Vagina (tissue), 2 donors: Measurements from ENCODE around the gene SNED1. TPM values are rescaled to one million over a fixed set of nuclear protein-coding genes. Genes with fewer than 3 reads are reported as not detected.
A peak's percentile ranks its signal among the peaks of the same experiment; 100 is the strongest.

ENCODE experiments used
- DNase-seq, 2 donors: peaks; one replicate each; pipeline ENCODE4 v3.0.0-alpha.2; 2017; ENCODE audit errors: extremely low spot score in 2 of 2
- H3K27ac ChIP-seq: fragments of 200-600 bp; sonication (generic); one replicate; pipeline ENCODE4 v1.5.1; 2019
- H3K27me3 ChIP-seq: fragments of 200-600 bp; sonication (generic); one replicate; pipeline ENCODE4 v1.5.1; 2019
- H3K36me3 ChIP-seq, 2 donors: fragments of 200-600 bp; sonication (generic); one replicate each; pipeline ENCODE4 v1.5.1; 2017 to 2019
- H3K4me1 ChIP-seq: fragments of 200-600 bp; sonication (generic); one replicate; pipeline ENCODE4 v1.5.1; 2019
- H3K4me3 ChIP-seq, 2 donors: fragments of 200-600 bp; sonication (generic); 1 replicate in 1 of 2; 2 replicates in 1 of 2; pipeline ENCODE4 v1.5.1; 2016 to 2019
- H3K9me3 ChIP-seq: fragments of 200-600 bp; sonication (generic); one replicate; pipeline ENCODE4 v1.5.1; 2019
- CTCF ChIP-seq, 3 experiments: fragments of 450-650 bp in 2 of 3; fragments of 200-600 bp in 1 of 3; sonication (generic) in 1 of 3; IDR thresholded peaks; one replicate each; pipeline ENCODE4 v1.5.1; 2017 to 2019; ENCODE audit warnings: antibody characterized with exemption in 3 of 3, mild to moderate bottlenecking in 2 of 3, moderate library complexity in 2 of 3
- POLR2A ChIP-seq, 2 donors: fragments of 450-650 bp; IDR thresholded peaks; one replicate each; pipeline ENCODE4 v1.6.1; 2017; ENCODE audit warnings: antibody characterized with exemption in 2 of 2, mild to moderate bottlenecking in 2 of 2, moderate library complexity in 2 of 2
- POLR2AphosphoS5 ChIP-seq, 2 donors: sonication (generic); formaldehyde crosslinking; IDR thresholded peaks; one replicate each; pipeline ENCODE4 v1.9.0; 2017; ENCODE audit warnings: antibody characterized with exemption in 2 of 2, mild to moderate bottlenecking in 2 of 2, low read depth in 1 of 2; ENCODE audit not compliant: insufficient read depth in 1 of 2
- intact Hi-C: fragments of 100-400 bp; cut with DNase I; formaldehyde crosslinking; loops from one replicate; pipeline ENCODE4 v1.15.1; 2023
- total RNA-seq: library from RNA; depleted of rRNA; stranded (reverse); fragments of >200 nt; gene quantifications from one replicate; pipeline ENCODE4 v1.2.3, GENCODE V29; 2016

Gene SNED1
- total RNA-seq, 1 donor from 2014 or later = 55.5 TPM

GRCh38 chr2:241009601-241010530 lies 11.4 kb downstream of the SNED1 start:
- H3K4me3 ChIP-seq = peak overlapping the region; percentile 23 to 40

GRCh38 chr2:241010531-241011295 lies 12.3 kb downstream of the SNED1 start:
- Histone ChIP-seq H3K4me1 (peaks cover 49% of the 10 kb centered on the region), H3K4me3 (peak overlapping the region in 1 of 2 donors; percentile 40), H3K36me3 (no peaks in the 10 kb centered on the region), H3K9me3 (no peaks in the 10 kb centered on the region), H3K27me3 (no peaks in the 10 kb centered on the region), H3K27ac (peak overlapping the region; percentile 75)
- intact Hi-C loops = no loop called here
- peak; percentile 85 for DNase-seq
- TF ChIP-seq POLR2AphosphoS5 (IDR thresholded peaks at IDR 0.05; ENCODE audit: insufficient read depth in 1 of 2, low read depth in 1 of 2) (no peak), POLR2A (IDR thresholded peaks at IDR 0.05) (no peak), CTCF (IDR thresholded peaks at IDR 0.05) (no peak)

More at GRCh38 chr2:241009601-241010530, 11.4 kb downstream of the SNED1 start:
- TF ChIP-seq POLR2A (IDR thresholded peaks at IDR 0.05) (no peak), POLR2AphosphoS5 (IDR thresholded peaks at IDR 0.05; ENCODE audit: insufficient read depth in 1 of 2, low read depth in 1 of 2) (peak in 1 of 2 donors; percentile 73)
- H3K27ac ChIP-seq = peak overlapping the region; percentile 75
- H3K4me1 ChIP-seq = peaks cover 49% of the 10 kb centered on the region
- H3K27me3 ChIP-seq = no peaks in the 10 kb centered on the region
- H3K9me3 ChIP-seq = no peaks in the 10 kb centered on the region
- DNase-seq = peak; percentile 81 to 89
- intact Hi-C loops = no loop called here
- H3K36me3 ChIP-seq = no peaks in the 10 kb centered on the region

GRCh38 chr2:241011296-241011600 lies 12.8 kb downstream of the SNED1 start:
- DNase-seq = peak in 1 of 2 donors; percentile 79
- intact Hi-C loops = no loop called here
- Histone ChIP-seq H3K27ac (no peak overlapping the region), H3K9me3 (no peaks in the 10 kb centered on the region), H3K27me3 (no peaks in the 10 kb centered on the region), H3K4me3 (no peak overlapping the region), H3K4me1 (peaks cover 49% of the 10 kb centered on the region), H3K36me3 (no peaks in the 10 kb centered on the region)
- no peak for TF ChIP-seq POLR2AphosphoS5 (IDR thresholded peaks at IDR 0.05; ENCODE audit: insufficient read depth in 1 of 2, low read depth in 1 of 2)

- no peaks in the 10 kb centered on the region for H3K27me3 ChIP-seq
- intact Hi-C loops = no loop called here
- peak in 1 of 2 donors; percentile 84 for DNase-seq
- H3K4me3 ChIP-seq = no peak overlapping the region
- no peaks in the 10 kb centered on the region for H3K9me3 ChIP-seq
- H3K27ac ChIP-seq = no peak overlapping the region
- TF ChIP-seq POLR2AphosphoS5 (IDR thresholded peaks at IDR 0.05; ENCODE audit: insufficient read depth in 1 of 2, low read depth in 1 of 2) (no peak), CTCF (IDR thresholded peaks at IDR 0.05) (no peak), POLR2A (IDR thresholded peaks at IDR 0.05) (no peak)
- H3K36me3 ChIP-seq = no peaks in the 10 kb centered on the region
- peaks cover 49% of the 10 kb centered on the region for H3K4me1 ChIP-seq
These were observed 13.5 kb downstream of the SNED1 start for GRCh38 chr2:241011751-241012510.

GRCh38 chr2:241014224-241014623 lies 15.8 kb downstream of the SNED1 start:
- DNase-seq = peak in 1 of 2 donors; percentile 64
- Histone ChIP-seq H3K27me3 (no peaks in the 10 kb centered on the region), H3K4me3 (no peak overlapping the region), H3K27ac (no peak overlapping the region), H3K4me1 (peaks cover 33% of the 10 kb centered on the region), H3K36me3 (no peaks in the 10 kb centered on the region), H3K9me3 (no peaks in the 10 kb centered on the region)
- intact Hi-C loops = no loop called here
- TF ChIP-seq POLR2A (IDR thresholded peaks at IDR 0.05) = no peak
- TF ChIP-seq POLR2AphosphoS5 (IDR thresholded peaks at IDR 0.05; ENCODE audit: insufficient read depth in 1 of 2, low read depth in 1 of 2) = no peak
- no peak for TF ChIP-seq CTCF (IDR thresholded peaks at IDR 0.05)
